CD4-positive, alpha-beta T cell treated with Interleukin-10 for 1 hour (primary cell): Measurements from ENCODE around the gene SPEG.

ENCODE experiments used
- DNase-seq: peaks from one replicate; pipeline ENCODE4 v3.0.0-alpha.2; 2020

SPEG gene

DNA sequence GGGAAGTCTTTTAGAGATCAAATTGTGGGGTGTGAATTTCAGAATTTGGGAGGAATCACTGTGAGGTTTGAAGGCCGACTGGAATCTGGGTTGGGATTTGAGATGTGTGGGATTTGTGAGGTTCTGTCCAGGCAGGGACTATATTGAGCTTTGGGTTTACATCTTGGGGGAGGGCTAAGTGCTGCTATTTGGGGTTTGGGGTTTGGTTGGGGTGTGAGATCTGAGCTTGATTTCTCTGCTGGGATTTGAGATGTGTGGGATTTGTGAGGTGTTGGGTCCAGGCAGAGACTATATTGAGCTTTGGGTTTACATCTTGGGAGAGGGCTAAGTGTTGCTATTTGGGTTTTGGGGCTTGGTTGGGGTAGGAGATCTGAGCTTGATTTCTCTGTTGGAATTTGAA lies 64.9 kb downstream of the SPEG start:
- DNase-seq, result no peak

DNA sequence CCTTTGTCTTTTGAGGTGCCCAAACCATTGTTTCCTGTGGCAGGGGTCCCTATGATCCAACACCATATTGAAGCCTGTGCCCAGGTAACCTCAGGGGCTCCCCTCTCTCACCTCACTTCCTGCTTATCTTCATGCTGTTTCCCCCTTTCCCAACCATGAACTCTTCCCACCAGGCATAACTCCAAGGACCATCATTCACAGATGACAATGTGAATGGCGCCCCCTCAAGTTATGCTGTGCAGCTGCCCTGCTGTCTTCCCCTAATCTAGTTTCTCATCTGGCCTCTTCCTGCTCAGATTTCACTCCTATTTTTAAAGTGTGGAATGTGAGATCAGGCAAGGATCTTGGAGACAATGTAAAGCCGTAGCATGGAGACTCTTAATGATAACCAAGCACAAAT lies 65.5 kb downstream of the SPEG start:
- no peak for DNase-seq

DNA sequence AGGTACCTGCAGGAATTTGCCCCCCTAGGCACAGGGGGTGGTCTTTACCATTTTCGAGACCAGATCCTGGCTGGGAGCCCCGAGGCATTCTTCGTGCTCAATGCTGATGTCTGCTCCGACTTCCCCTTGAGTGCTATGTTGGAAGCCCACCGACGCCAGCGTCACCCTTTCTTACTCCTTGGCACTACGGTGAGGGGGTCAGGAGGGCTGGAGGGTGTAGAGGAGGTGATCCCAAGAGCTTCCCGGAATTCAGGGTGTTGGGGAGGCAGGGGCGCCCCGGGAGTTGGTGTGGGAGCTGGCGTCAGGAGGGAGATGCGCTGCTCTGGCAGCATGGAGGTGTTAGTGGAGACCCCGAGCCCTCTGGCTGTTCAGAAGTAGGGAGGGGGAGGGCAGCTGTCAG lies 67.2 kb downstream of the SPEG start:
- DNase-seq, result no peak

DNA sequence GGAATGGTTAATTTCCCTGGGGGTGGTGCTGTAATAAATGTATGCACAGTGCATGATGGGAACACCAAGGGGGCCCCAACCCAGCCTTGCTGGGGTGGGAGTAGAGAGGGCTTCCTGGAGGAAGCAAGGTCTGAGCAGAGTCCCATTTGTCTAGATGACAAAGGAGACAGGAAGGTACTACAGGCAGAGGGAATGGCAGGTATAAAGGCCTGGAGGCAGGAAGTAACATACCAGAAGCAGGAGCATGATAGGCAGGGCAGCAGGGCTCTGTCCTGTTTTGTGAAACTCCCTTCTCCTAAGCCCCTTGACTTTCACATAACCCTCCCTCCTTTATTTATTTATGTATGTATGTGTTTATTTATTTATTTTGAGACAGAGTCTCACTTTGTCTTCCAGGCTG lies 68.0 kb downstream of the SPEG start:
- no peak for DNase-seq

DNA sequence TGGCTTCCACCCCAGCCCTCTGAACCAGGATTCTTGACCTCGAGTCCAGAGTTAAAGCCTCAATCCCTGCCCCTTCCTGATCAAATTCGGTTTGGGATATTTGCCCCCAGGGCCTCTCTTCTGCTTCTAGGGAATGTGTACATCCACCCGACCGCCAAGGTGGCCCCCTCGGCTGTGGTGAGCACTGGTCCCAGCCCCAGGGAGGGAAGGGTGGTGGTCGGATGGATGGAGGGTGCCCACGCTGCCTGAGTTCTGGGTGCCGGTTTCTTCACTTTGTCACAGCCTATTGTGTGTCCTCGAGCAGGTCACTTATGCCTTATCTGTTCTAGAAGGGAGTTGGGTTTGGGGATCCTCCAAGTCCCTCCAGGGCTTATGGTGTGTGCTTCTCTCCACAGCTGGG lies 70.9 kb downstream of the SPEG start:
- DNase-seq, result no peak

DNA sequence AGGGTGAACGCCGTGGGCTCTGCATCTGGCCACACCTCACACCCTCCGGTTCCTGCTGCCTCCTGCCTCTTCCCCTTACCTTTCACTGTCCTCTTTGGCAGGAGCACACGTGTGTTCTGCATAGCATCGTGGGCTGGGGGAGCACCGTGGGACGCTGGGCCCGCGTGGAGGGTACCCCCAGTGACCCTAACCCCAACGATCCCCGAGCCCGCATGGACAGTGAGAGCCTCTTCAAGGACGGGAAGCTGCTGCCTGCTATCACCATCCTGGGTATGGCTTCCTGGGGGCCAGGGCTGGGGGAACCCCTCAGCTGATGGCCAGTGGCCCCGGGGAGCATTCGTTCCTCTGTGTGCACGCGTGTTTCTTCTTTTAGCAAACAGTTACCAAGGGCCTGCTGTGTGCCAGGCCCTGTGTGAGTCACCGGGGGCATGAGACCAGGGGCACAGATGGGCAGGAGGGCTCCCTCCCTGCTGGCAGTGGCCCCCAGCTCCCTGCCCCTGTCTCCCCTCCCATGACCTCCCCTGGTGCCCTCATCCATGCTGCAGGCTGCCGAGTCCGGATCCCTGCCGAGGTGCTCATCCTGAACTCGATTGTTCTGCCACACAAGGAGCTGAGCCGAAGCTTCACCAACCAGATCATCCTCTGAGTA lies 71.6 kb downstream of the SPEG start:
- no peak for DNase-seq

DNA sequence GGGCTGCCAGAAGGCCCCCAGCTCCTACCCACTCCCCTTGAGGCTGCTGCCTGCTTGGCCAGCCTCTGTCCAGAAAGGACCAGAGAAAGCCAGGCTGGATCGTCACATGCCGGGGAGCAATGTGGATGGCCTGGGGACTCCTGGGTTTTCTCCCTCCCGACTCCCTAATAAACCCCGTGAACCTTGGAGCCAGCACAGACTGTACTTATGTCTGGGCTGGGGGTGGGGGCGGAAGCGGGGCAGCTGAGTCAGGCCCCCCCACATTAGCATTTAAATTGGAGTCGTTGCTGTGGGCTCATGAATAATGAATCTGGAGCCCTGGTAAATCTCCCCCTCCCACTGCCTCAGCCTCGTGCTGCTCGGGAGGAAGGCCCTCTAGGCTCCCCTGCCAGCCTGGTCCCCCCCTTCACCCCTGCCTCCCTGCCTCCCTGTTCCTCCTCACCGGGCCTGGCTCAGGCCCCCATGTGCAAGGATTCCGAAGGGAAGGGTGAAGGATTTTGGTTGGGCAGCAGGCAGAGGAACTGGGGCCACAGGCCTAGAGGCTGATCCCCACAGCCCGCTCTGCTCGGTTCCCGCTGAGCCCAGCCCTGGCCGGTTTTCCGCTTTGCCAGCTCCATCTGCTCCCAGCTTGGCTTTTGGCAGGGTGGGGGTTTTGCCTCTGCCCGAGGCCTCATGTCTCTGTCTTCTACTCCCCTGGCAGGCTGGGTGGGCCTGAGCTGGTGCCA lies 72.3 kb downstream of the SPEG start:
- no peak for DNase-seq

DNA sequence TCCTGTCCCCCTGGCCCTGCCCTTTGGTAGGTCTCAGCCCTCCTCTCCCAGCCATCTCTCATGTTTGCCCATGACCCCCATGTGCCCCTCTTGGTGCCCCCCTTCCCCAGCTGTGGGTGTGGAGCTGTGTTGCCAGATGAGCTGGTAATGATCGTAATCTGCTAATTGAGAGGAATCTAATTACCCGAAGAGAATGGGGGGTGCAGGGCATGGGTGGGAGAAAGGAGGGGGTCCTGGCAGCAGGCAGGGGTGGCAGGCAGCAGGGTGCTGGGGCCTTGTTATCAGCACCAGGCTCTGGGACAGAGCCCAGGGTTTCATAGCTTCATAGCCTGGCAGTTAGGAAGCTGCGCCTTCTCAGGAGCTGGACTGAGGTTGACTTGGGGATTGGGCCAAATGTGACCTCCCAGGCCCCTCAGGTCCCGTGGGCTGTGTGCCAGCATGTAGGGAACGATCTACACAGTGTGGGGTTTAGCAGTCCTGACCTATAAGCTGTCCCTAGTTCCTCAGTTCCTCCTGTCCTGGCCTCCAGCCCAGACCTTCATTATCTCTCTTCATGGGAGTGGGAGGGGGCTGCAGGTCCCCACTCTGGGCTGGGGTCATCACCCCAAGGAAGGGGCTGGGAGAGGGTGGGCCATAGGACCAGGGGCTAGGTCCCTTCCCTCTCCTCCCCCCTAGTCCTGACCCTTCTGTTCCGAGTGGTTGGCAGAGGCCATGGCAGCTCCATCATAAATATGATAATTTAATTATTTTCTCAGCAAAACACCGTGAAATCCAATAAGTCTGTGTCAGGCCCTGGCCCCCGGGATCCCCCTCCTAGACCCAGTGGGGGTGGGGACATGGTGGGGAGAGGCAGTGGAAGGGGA lies 73.2 kb downstream of the SPEG start:
- DNase-seq, result no peak

DNA sequence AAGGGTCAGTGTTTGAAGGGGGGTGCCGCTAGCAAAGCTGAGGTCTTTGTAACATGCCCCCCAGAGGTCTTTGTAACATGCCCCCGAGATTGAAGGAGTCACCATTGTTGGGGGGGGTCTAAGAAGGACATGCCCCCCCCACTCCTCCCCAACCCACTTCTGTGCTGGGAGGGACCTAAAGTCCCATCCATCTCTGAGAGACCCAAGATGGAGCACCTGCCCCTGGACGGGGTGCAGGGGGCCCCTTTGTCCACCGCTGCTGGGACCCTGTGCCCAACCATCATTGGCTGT lies 73.7 kb downstream of the SPEG start:
- no peak for DNase-seq

DNA sequence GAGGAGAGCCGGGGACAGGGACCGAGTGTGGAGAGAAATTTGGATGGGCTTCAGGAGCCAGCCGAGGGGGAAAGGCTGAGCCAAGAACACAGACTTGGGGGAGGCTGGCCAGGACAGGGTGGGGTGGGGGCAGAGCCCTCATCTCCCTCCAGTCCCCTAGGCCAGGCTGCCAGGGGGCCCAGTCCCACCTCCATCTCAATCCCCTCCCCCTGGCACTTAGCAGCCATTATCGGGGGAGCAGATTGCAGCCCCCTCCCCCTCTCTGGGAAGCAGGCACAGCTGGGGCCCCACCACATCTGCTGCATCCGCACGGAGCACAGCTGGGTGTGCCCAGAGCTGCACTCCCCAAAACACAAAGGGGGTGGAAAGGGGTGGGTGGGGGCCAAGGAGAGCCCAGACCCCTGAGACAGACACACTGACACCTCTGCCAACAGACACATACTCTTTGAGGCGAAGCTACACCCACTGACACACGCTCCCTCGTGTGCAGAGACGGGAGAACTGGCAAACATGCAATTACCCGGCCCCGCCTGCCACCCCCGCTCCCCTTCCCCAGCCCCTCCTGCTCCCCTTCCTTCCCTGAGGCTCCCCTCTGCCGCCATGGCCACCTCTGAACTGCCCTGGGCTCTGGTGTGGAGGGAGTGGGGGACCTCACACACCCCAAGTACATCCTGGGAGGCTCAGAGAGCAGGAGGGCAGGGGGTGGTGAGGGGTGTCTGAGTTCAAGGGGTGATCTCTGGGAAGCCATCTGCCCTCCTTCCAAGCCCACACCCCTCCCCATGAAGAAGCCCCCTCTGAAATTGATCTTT lies 74.5 kb downstream of the SPEG start:
- no peak for DNase-seq

DNA sequence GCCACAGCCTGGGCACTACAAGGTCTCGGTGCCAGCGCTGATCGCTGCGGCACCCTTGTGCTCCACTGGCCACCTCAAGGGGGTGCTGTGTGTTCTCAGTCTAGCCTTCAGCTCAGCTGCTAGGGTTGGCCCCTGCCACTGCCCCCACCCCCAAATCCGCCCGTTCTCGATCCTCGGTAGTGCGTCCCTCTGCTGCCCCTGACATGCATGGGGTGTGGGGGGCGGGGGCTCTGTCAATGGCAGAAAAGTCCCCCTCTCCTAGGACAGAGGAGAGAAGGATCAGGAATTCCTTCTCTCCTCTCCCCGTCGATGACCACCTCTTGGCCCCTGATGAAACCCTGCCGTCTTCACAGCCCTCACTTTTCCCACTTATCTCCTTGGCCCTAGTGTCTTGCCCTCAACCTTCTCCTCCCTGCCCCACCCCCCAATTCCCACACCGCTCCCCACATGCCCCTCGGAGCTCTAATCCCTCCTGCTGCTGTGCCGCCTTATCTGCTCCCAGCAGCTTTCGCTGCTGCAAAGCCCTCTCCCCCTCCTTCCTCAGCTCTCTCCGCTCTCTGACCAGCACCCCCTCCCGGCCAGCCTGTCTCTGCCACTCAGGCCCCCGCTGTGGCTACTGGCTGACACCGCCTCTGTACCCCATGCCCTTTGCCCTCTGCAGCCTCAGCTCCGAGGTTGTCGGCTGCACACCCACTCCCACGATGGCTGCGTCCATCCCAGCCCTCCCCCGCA lies 75.3 kb downstream of the SPEG start:
- DNase-seq, result peak; percentile 47

DNA sequence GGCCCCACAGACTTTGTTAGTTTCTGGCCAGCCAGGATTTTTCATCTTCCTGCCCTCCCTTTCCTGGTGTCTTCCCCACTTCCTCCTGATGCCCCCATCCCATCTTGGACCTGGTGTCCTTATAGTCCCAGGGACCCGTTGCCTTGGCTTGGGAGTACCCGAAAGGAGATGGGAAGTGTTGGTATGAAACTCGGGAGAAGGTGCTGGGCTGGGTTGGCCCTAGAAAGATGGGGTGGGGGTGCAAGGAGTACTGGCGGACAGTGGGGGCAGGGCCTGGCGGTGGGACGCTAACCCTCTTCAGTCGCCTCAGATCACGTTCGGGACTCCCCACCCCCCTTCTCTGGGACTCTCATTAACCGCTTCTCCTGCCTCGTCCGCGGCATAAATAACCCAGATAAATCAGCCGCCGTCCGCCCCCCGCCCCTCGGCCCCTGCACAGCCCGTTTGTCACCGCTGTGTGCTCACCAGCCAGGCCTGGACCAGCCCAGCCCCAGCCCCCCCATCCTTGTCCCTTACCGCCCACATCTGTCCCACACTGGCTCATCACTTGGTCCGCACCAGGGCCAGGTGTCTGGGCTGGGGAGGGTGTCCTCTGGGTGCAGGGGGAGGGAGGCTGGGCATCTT lies 76.0 kb downstream of the SPEG start:
- no peak for DNase-seq

DNA sequence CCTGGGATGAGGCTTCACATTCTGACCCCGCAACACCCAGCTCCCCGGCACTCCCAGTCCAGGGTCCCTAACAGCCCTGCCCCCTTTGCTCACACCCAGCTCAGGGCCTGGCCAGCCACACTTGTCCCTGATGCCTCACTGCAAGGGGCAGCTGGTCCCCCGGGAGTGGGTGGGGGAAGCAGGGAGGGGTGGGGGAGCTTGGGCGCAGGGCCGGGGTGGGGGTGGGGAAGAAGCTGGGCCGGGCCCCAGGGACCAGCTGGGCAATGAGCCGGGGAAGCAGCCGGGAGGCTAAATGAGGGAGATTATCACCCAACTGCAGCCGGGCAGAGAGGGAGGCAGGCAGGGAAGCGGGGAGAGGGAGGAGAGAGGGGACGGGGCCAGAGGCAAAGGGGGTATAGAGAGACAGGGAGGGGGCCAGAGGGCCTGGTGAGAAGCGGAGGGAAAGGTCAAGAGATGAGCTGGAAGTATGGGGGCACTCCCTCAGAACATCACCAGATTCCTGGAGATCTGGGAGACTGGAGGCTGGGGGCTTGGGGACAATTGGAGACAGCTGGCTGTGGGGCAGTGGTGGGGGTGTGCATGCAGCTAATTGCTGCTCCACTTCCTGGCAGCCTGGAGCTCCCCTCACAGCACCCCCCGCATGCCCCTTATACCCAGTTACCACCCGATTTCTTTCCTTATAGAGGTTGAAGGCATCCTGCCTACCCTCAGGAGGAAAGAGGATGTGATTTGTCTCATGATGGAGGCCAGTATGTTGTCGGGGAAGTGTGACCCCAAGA lies 77.1 kb downstream of the SPEG start:
- DNase-seq, result no peak

DNA sequence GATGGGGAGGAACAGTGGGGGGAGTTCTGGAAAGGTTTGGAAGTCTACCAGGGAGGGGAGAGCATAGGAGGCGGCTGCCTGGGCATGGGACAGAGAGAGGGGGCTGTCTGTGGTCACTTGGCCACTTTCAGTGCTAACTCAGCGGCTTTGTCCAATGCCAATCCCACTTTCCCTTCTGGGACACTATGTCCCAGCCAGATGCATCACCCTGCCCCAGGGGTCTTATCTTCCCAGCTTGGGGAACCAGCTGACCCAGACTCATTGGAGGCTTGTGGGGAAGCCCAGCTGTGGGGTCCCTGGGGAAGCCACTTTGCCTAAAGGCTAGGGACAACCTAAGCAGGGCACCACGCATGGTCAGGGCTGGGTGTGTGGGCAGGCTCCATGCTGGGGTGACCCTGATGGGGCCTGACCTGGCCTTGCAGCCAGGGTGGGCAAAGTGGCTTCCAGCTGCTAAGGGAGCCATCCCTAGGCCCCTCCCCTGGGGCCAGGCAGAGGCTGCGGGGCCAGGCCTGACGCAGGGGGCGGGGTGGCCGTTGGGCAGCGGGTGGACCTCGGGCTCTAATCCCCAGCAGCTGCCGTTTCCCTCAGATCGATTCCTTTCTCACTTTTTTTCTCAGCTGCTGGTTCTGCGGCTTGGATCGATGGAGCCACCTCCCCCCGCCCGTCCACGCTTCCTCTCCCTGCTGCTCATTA lies 78.0 kb downstream of the SPEG start:
- DNase-seq, result no peak

DNA sequence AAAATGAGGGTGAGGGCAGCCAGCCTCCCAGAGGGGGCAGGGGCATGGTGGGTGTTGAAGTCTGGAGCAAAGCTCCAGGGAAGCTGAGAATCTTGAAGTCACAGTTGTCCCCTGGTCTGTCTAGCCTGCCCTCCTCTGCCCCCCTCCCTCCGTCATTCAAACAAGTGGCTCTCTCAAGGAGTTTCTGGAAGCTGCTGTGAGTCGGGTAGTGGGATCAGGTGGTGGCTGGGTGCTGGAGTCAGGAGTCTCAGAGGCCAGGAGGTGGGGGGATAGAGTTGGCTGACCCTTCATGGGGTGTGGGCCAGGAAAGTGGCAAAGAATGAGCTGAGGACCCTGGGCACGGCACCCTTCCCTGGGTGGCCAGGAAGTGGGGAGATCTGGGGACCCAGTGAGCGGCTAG lies 79.1 kb downstream of the SPEG start:
- no peak for DNase-seq

DNA sequence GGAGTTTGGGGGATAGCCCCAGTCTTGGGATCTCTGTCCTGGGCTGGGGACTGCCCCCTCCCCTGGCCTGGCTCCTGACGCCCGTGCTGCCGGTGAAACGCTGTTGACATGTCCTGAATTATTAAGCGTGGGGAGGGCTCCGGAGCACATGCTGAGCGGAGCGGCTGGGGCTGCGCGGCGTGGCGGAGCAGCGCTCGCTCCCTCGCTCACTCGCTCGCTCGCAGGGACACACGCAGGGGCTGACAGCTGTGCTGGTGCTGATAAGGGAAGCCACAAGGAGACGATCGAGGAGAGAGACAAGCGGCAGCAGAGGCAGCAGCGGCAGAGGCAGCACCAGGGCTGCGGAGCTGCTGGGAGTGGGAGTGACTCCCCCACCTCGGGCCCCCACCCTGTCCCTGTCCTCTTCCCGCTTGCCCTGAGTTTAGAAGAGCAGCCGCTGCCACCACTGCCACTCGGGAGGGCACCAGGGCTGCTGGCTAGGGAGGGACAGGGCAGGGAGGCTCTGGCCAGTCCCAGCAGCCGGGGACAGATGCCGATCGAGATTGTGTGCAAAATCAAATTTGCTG lies 79.6 kb downstream of the SPEG start, which contains the start of gene ASIC4:
Gene ASIC4 (plus strand): TSS at position 287 of the 566 bp plus-strand sequence. CDS start 243 bp downstream, at position 530.
- no peak for DNase-seq

DNA sequence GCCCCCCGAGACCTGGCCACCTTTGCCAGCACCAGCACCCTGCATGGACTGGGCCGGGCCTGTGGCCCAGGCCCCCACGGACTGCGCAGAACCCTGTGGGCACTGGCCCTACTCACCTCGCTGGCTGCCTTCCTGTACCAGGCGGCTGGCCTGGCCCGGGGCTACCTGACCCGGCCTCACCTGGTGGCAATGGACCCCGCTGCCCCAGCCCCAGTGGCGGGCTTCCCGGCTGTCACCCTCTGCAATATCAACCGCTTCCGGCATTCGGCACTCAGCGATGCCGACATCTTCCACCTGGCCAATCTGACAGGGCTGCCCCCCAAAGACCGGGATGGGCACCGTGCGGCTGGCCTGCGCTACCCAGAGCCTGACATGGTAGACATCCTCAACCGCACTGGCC lies 80.2 kb downstream of the SPEG start:
- DNase-seq, result no peak

DNA sequence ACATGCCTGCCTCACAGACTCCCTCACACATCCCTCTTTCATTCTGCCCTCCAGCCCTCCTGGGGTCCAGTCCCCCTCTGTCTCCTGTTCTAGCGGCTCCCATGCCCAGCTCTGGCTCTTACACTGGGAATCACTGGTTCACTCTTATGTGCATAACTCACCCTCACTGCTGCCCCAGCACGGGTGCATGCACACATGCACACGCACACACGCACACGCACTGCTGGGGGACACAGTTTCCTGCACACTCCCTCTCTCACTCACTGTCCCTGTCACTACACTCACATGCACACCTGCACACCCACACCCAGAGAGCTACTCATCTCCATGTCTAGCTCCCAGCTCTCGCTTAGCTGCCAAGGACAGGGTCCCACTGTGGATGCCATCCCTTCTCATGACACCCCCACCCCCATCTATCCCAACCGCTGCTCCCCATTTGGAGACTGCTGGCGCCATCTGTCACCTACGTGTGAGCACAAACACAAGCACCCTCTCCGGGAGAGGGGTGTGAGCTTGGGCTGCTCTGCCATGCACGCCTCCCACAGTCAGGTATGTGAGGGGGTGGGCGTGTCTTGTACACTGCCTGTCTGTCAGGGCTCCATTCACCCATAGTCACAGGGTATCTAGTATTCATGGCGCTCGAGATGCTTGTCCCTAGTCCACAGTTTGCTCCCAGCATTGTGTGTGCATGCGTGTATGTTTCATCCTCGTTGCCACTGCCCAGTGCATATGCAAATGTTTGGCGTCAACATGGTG lies 81.4 kb downstream of the SPEG start:
- DNase-seq, result no peak

DNA sequence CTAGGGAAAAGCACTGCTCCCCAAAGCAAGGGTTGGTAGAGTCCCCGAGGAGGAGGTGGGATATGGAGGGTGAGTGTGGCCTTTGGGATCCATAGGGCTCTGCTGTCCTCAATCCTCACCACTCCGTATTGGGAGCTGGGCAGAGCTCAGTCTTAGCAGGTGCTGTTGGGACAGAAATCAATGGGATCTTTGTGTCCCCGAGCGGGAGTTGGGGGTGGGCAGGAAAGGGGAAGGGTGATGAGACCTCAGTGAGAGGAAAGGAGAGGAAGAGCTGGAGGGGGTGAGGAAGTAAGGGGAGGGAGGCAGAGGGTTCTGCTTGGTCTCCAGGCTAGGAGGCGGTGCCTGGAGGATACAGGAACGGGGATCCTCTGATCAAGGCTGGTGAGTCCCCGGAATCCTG lies 82.2 kb downstream of the SPEG start:
- no peak for DNase-seq
